ENCODE measurements around the gene RPL9. TPM values are rescaled to one million over a fixed set of nuclear protein-coding genes. Genes with fewer than 3 reads are reported as not detected.
A peak's percentile ranks its signal among the peaks of the same experiment; 100 is the strongest.

Gene RPL9
- total and polyA plus RNA-seq, 2 of the 13 experiments (the other 11 are each of a cell fraction or from before 2014, with no cell fraction given): 993 to 2,148 TPM

DNA sequence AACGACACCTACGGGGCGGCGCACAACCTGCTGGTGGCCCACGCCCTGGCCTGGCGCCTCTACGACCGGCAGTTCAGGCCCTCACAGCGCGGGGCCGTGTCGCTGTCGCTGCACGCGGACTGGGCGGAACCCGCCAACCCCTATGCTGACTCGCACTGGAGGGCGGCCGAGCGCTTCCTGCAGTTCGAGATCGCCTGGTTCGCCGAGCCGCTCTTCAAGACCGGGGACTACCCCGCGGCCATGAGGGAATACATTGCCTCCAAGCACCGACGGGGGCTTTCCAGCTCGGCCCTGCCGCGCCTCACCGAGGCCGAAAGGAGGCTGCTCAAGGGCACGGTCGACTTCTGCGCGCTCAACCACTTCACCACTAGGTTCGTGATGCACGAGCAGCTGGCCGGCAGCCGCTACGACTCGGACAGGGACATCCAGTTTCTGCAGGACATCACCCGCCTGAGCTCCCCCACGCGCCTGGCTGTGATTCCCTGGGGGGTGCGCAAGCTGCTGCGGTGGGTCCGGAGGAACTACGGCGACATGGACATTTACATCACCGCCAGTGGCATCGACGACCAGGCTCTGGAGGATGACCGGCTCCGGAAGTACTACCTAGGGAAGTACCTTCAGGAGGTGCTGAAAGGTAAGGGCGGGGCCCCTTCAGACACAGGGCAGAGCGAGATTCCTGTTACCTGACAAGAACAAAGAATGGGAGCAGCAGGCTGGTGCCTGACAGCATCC, 11.7 kb downstream of the RPL9 start (continued):
- 0 out of 2 replicates have a peak, but pooled peaks have one; percentile 27 for TF ChIP-seq PAF1 (CRISPR knock-in tag; IDR thresholded peaks at IDR 0.05)
- 0 out of 2 replicates have a peak, but pooled peaks have one; percentile 35 for TF ChIP-seq BORCS8-MEF2B (CRISPR knock-in tag; IDR thresholded peaks at IDR 0.05)

DNA sequence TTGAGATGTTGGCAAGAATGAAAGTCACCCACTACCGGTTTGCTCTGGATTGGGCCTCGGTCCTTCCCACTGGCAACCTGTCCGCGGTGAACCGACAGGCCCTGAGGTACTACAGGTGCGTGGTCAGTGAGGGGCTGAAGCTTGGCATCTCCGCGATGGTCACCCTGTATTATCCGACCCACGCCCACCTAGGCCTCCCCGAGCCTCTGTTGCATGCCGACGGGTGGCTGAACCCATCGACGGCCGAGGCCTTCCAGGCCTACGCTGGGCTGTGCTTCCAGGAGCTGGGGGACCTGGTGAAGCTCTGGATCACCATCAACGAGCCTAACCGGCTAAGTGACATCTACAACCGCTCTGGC, 12.3 kb downstream of the RPL9 start:
- no peak overlapping the region for H3K9ac ChIP-seq (ENCODE audit: insufficient read depth, low read depth, low read length)
- H3K4me3 ChIP-seq (replicated peaks in 1 of 3; ENCODE audit: insufficient read depth in 1 of 3, low read depth in 2 of 3, low read length in 3 of 3): no peak overlapping the region
- TF ChIP-seq ONECUT2 (CRISPR knock-in tag; IDR thresholded peaks at IDR 0.05) (no peak), SALL2 (CRISPR knock-in tag; IDR thresholded peaks at IDR 0.05) (no peak), ZFX (CRISPR knock-in tag; IDR thresholded peaks at IDR 0.05; ENCODE audit: low read depth) (0 out of 2 replicates have a peak, but pooled peaks have one; percentile 12), YEATS4 (CRISPR knock-in tag; IDR thresholded peaks at IDR 0.05; ENCODE audit: borderline replicate concordance) (no peak), ZBTB42 (CRISPR knock-in tag; IDR thresholded peaks at IDR 0.05) (no peak)
- in situ Hi-C loops (cut with HindIII; ENCODE audit: extremely low pct_ligation_motif_present, low pct_unique_long_range_greater_than_20kb): no loop called here
- no peak overlapping the region for H2AFZ ChIP-seq (ENCODE audit: low read length)
- POLR2A ChIA-PET: interaction anchor here (0.9 to 1.5 kb wide), 3 partner anchors 17 to 80 kb away, joined by 3 to 5 read pairs (median 4); partner anchors contain the start of genes KLB and RFC1
- intact Hi-C loops (cut with micrococcal nuclease; ENCODE audit: unreplicated experiment): no loop called here
- H4K20me1 ChIP-seq (ENCODE audit: insufficient read depth, low read length): peaks cover 5% of the 10 kb centered on the region; the same call in 1 of the 2 replicates
- H3K79me2 ChIP-seq (ENCODE audit: insufficient read depth, low read length): no peaks in the 10 kb centered on the region
- CTCF ChIA-PET (ENCODE audit: low intra/inter-chr PET ratio, low total read pairs): no interaction called here
- peaks cover 25% of the 10 kb centered on the region for H3K4me1 ChIP-seq (ENCODE audit: insufficient read depth, low read length)
- WGBS (ENCODE audit: low lambda C conversion rate): 98% methylated on average over 13 of the region's 20 CpGs
- no peak for FAIRE-seq
- H3K36me3 ChIP-seq (replicated peaks in 1 of 2; ENCODE audit: control insufficient read depth in 1 of 2, insufficient read depth in 2 of 2, low read length in 2 of 2): peaks cover 3 to 33% of the 10 kb centered on the region in 2 experiments; a peak in 3 of 5 replicates
- H3K4me2 ChIP-seq (ENCODE audit: low read depth, low read length): no peak overlapping the region
- H3K27ac ChIP-seq (ENCODE audit: extremely low read length, insufficient read depth, low read length): no peak overlapping the region
- BruUV-seq (replicated peaks): no TSS peak
- no peaks in the 10 kb centered on the region for H3K9me3 ChIP-seq (ENCODE audit: low read length)
- no peaks in the 10 kb centered on the region for H3K27me3 ChIP-seq (ENCODE audit: control insufficient read depth in 1 of 2, insufficient read depth in 2 of 2, low read length in 2 of 2)
- no peak for DNase-seq (ENCODE audit: low spot score)
- ATAC-seq: peak; percentile 39

Data from HepG2 (cell line).